HepG2 (cell line): ENCODE results near the gene C9orf50. TPM values are rescaled to one million over a fixed set of nuclear protein-coding genes. Genes with fewer than 3 reads are reported as not detected.

ENCODE experiments used
- ARID2 ChIP-seq: sonication (generic); formaldehyde crosslinking; IDR thresholded peaks from 2 replicates; pipeline ENCODE4 v1.8.1; 2022; ENCODE audit warnings: mild to moderate bottlenecking, missing genetic modification reagents, borderline replicate concordance
- ARNTL ChIP-seq: sonication (generic); formaldehyde crosslinking; IDR thresholded peaks from 2 replicates; pipeline ENCODE4 v1.4.0; 2020; ENCODE audit warnings: mild to moderate bottlenecking, missing genetic modification reagents
- ATF2 ChIP-seq: sonication (generic); formaldehyde crosslinking; IDR thresholded peaks from 2 replicates; pipeline ENCODE4 v1.4.0; 2020; ENCODE audit warnings: missing genetic modification reagents
- DRAP1 ChIP-seq: IDR thresholded peaks from 2 replicates; pipeline ENCODE4 v1.6.1; 2016; ENCODE audit warnings: missing genetic modification reagents, missing compliant biosample characterization
- ETV5 ChIP-seq: IDR thresholded peaks from 2 replicates; pipeline ENCODE4 v1.6.1; 2018; ENCODE audit warnings: missing biosample characterization, missing genetic modification reagents, inconsistent platforms, borderline replicate concordance
- FOXJ3 ChIP-seq: sonication (generic); formaldehyde crosslinking; IDR thresholded peaks from 2 replicates; pipeline ENCODE4 v1.4.0; 2020; ENCODE audit warnings: missing genetic modification reagents, mild to moderate bottlenecking, borderline replicate concordance
- HNRNPLL ChIP-seq: fragments of 200-400 bp; formaldehyde crosslinking; IDR thresholded peaks from 2 replicates; pipeline ENCODE4 v1.6.1; 2017; ENCODE audit warnings: mild to moderate bottlenecking, low read depth, low read length; ENCODE audit not compliant: poor library complexity, severe bottlenecking
- HOMEZ ChIP-seq: IDR thresholded peaks from 2 replicates; pipeline ENCODE4 v1.6.1; 2016; ENCODE audit warnings: low read depth
- ISX ChIP-seq: sonication (generic); formaldehyde crosslinking; conservative IDR thresholded peaks from 2 replicates; pipeline ENCODE4 v1.5.0; 2020; ENCODE audit warnings: missing genetic modification reagents
- JARID2 ChIP-seq: sonication (generic); formaldehyde crosslinking; IDR thresholded peaks from 2 replicates; pipeline ENCODE4 v1.8.1; 2023; ENCODE audit warnings: missing genetic modification reagents, inconsistent platforms; ENCODE audit not compliant: insufficient replicate concordance
- KDM1A ChIP-seq: IDR thresholded peaks from 2 replicates; pipeline ENCODE4 v1.6.1; 2016; ENCODE audit warnings: missing compliant biosample characterization
- MAFF ChIP-seq: IDR thresholded peaks from 2 replicates; pipeline ENCODE4 v1.6.1; 2011; ENCODE audit warnings: low read depth, low read length, improper control_type of control experiment
- NFYB ChIP-seq: sonication (generic); formaldehyde crosslinking; IDR thresholded peaks from 2 replicates; pipeline ENCODE4 v1.4.0; 2020; ENCODE audit warnings: missing genetic modification reagents
- RBAK ChIP-seq: sonication (generic); formaldehyde crosslinking; IDR thresholded peaks from 2 replicates; pipeline ENCODE4 v1.5.1; 2020; ENCODE audit warnings: mild to moderate bottlenecking, missing genetic modification reagents
- RFXANK ChIP-seq: IDR thresholded peaks from 2 replicates; pipeline ENCODE4 v1.6.1; 2016
- SP140L ChIP-seq: sonication (generic); formaldehyde crosslinking; IDR thresholded peaks from 2 replicates; pipeline ENCODE4 v1.4.0; 2020; ENCODE audit warnings: missing genetic modification reagents, borderline replicate concordance
- ZHX1 ChIP-seq: sonication (generic); formaldehyde crosslinking; IDR thresholded peaks from 2 replicates; pipeline ENCODE4 v1.8.1; 2022; ENCODE audit warnings: low read depth, mild to moderate bottlenecking, missing genetic modification reagents
- ZKSCAN1 ChIP-seq: fragments of 150-350 bp; IDR thresholded peaks from 2 replicates; pipeline ENCODE4 v1.6.1; 2014; ENCODE audit warnings: low read length
- ZMYM3 ChIP-seq: sonication (generic); formaldehyde crosslinking; IDR thresholded peaks from 2 replicates; pipeline ENCODE4 v1.5.1; 2020; ENCODE audit warnings: mild to moderate bottlenecking, missing genetic modification reagents
- ZNF205 ChIP-seq: IDR thresholded peaks from 2 replicates; pipeline ENCODE4 v1.6.1; 2018; ENCODE audit warnings: missing biosample characterization, missing genetic modification reagents
- ZNF235 ChIP-seq: sonication (generic); formaldehyde crosslinking; IDR thresholded peaks from 2 replicates; pipeline ENCODE4 v1.8.1; 2023; ENCODE audit warnings: mild to moderate bottlenecking, missing genetic modification reagents, borderline replicate concordance
- ZNF251 ChIP-seq: sonication (generic); formaldehyde crosslinking; IDR thresholded peaks from 2 replicates; pipeline ENCODE4 v1.9.0; 2021; ENCODE audit warnings: mild to moderate bottlenecking, missing genetic modification reagents
- ZNF354B ChIP-seq: sonication (generic); formaldehyde crosslinking; IDR thresholded peaks from 2 replicates; pipeline ENCODE4 v1.8.0; 2022; ENCODE audit warnings: mild to moderate bottlenecking, missing genetic modification reagents
- ZNF430 ChIP-seq: sonication (generic); formaldehyde crosslinking; IDR thresholded peaks from 2 replicates; pipeline ENCODE4 v1.9.0; 2021; ENCODE audit warnings: mild to moderate bottlenecking, missing genetic modification reagents
- ZNF615 ChIP-seq: sonication (generic); formaldehyde crosslinking; IDR thresholded peaks from 2 replicates; pipeline ENCODE4 v1.5.0; 2020; ENCODE audit warnings: mild to moderate bottlenecking, missing genetic modification reagents, borderline replicate concordance
- ZNF678 ChIP-seq: sonication (generic); formaldehyde crosslinking; IDR thresholded peaks from 2 replicates; pipeline ENCODE4 v1.4.0; 2020; ENCODE audit warnings: mild to moderate bottlenecking, missing genetic modification reagents
- ZNF784 ChIP-seq: sonication (generic); formaldehyde crosslinking; IDR thresholded peaks from 2 replicates; pipeline ENCODE4 v1.5.1; 2020; ENCODE audit warnings: missing genetic modification reagents, mild to moderate bottlenecking, borderline replicate concordance
- polyA plus RNA-seq, 8 experiments: library from polyadenylated mRNA; depleted of rRNA in 3 of 8; stranded (reverse) in 7 of 8; unstranded in 1 of 8; fragments of >200 nt; fragmentation: Illumina TruSeq in 4 of 8; extraction: Trizol in 4 of 8; gene quantifications; 2 replicates each; pipeline versions ENCODE4 v1.2.1 to v1.2.3, GENCODE V29; 2011 to 2016; ENCODE audit warnings: low read depth in 4 of 8, missing spikeins in 1 of 8, mixed read lengths in 1 of 8; ENCODE audit not compliant: insufficient read depth in 1 of 8
- total RNA-seq, 5 experiments: library from RNA; depleted of rRNA; stranded (reverse); fragments of >200 nt; fragmentation: Illumina TruSeq; extraction: Trizol; gene quantifications; 2 replicates each; pipeline ENCODE4 v1.2.3, GENCODE V29; 2016; ENCODE audit warnings: low read depth in 1 of 5

The C9orf50 gene
- total and polyA plus RNA-seq, 2 of the 13 experiments (the other 11 are each of a cell fraction or from before 2014, with no cell fraction given), result not detected

- TF ChIP-seq ZHX1 (CRISPR knock-in tag), result no peak
- TF ChIP-seq ATF2, result no peak
- 0 out of 2 replicates have a peak, but pooled peaks have one; percentile 25 for TF ChIP-seq ZNF251 (CRISPR knock-in tag)
- no peak for TF ChIP-seq RBAK
- no peak for TF ChIP-seq DRAP1 (CRISPR knock-in tag)
- no peak for TF ChIP-seq ZKSCAN1
- TF ChIP-seq ZNF205 (CRISPR knock-in tag), result no peak
- TF ChIP-seq ISX (CRISPR knock-in tag), result no peak
- no peak for TF ChIP-seq FOXJ3 (CRISPR knock-in tag)
- no peak for TF ChIP-seq ZNF784 (CRISPR knock-in tag)
- no peak for TF ChIP-seq ZNF430 (CRISPR knock-in tag)
- no peak for TF ChIP-seq ZNF235
- no peak for TF ChIP-seq ETV5 (CRISPR knock-in tag)
- no peak for TF ChIP-seq SP140L (CRISPR knock-in tag)
- TF ChIP-seq HOMEZ (CRISPR knock-in tag), result no peak
- no peak for TF ChIP-seq RFXANK
- TF ChIP-seq JARID2 (CRISPR knock-in tag), result no peak
- no peak; the same call in 1 of the 2 replicates for TF ChIP-seq ZNF354B (CRISPR knock-in tag)
- TF ChIP-seq ZNF678 (CRISPR knock-in tag), result 0 out of 2 replicates have a peak, but pooled peaks have one; percentile 15
- TF ChIP-seq ZMYM3 (CRISPR knock-in tag), result peak; percentile 84
- TF ChIP-seq ARNTL, result no peak
- TF ChIP-seq NFYB (CRISPR knock-in tag), result no peak
- TF ChIP-seq ZNF615 (CRISPR knock-in tag), result no peak
- no peak for TF ChIP-seq MAFF
- 0 out of 2 replicates have a peak, but pooled peaks have one; percentile 44 for TF ChIP-seq ARID2 (CRISPR knock-in tag)
- peak; percentile 70; the same call in 1 of the 2 replicates for TF ChIP-seq KDM1A
- no peak for TF ChIP-seq HNRNPLL
Observed at GRCh38 chr9:129607027-129607387, 13.9 kb downstream of the C9orf50 start (continued).
